Posterior cingulate gyrus (tissue), 11 donors: ENCODE data around the gene NPIPA8.
"Not testable (repeated sequence)": the region's sequence is repeated elsewhere in the genome, so short reads cannot be mapped to it uniquely, and the experiment has no call there.

Experiments used
- DNase-seq, 10 donors: peaks; one replicate each; pipeline versions ENCODE4 v3.0.0 to v3.0.0-alpha.2; 2020 to 2021; ENCODE audit warnings: mixed read lengths in 3 of 10
- intact Hi-C: fragments of 100-400 bp; cut with DNase I; formaldehyde crosslinking; loops from one replicate; pipeline ENCODE4 v1.15.1; 2023

NPIPA8 gene

DNA sequence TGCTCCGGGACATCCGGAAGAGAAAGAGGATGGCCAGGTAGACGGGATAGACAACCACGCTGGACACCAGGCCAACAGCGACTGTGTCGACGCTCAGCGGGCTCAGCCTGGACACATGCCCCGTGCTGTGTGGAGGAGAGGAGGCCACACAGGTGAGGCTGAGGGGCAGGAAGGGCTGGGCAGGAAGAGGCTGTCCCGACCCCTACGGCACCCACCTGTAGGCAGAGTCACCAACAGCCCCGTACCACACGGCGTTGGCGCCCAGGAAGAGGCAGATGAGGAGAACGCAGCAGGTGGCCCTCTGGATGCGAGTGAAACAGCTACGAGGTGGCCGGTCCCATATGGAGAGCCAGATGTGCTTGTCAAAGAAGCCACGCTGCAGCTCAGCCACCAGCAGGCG lies at the start of gene NPIPA8:
NPIPA8 (minus strand) TSS at position 101 of the 400 bp plus-strand sequence. CDS start 4,074 bp downstream, outside the sequence.
- intact Hi-C loops, DNase-seq: not testable (repeated sequence)

DNA sequence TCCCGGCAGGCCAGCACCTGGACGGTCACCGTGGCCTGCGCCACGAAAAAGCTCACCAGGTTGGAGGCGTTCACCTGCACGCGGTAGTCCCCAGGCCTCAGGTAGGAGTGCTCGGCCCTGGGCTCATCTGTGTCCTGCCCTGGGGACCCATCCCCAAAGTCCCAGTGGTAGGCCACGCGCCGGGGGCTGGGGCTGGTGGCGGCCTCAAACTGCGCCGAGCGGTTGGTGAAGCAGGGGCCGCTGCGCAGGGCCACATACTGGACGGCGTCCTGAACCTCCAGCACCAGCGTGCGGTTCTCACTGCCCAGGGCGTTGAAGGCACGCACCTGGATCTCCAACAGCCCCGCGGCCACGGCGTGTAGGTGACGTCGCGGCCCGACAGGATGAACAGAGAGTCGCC lies 48.7 kb upstream of the NPIPA8 start:
- intact Hi-C loops = not testable (repeated sequence)
- peak in 3 of 10 donors; percentile 38 to 69 (median 58) for DNase-seq

DNA sequence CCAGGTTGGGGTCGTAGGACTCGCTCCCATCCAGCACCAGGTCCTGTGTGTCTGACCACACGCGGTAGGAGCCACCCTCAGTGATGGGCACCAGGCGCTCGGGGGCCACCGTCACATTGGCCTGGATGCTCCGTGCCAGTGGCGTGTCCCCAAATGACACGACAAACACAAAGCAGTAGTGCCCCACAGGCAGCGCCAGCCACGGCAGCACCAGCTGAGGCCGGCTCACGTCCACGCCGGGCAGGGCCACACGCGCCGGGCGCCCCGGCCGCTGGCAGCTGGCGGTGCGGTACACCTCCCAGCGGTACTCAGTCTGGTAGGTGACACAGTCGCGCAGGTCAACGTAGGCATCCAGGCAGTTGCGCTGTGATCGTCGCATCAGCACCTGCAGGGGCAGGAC lies 48.3 kb upstream of the NPIPA8 start:
- DNase-seq = peak in 2 of 10 donors; percentile 39 to 77

DNA sequence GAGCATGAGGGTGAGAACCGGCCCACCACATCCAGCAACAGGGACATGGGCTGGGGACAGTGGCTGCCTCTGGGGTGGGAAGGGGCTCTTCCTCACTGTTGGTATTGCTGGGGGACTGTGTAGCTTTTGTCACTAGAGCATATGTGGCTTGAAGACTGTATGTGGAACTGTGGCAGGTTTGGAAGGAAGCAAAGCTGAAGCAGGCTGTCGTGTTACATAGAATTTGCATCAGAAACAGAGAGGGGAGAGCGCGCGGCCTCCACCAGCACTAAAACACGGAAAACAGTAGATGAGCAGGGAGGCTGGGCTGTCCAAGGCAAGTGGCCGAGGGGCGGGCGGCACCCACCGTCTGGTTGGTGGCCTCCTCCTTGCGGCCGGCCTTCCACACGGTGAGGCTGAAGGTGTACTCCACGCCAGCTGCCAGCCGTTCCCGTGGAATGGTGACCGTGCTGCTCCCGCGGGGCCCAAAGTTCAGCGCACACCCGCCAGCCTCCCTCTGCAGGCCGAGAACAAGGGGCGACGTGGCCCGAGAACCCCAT lies 47.6 kb upstream of the NPIPA8 start:
- intact Hi-C loops = not testable (repeated sequence)
- peak in 1 of 10 donors; percentile 5 for DNase-seq

More for the DNA sequence above, 48.3 kb upstream of the NPIPA8 start:
- intact Hi-C loops = not testable (repeated sequence)

DNA sequence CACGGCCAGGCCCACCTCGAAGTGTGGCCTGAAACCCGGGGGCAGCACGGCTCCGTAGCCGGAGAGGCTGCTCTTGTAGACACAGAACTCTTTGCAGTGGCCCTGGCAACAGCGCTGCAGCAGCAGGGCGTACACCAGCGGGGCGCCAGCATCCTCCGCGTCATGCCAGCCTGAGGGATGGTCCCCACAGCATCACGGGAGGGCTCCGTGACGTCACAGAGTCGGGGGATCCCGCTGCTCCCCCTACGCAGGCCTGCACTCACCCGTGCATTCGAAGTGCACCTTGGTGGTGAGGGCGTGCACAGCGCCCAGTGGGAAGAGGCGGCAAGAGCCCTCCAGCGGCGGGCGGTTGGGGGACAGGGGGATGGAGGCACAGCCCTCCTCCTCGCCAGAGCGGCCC lies 46.2 kb upstream of the NPIPA8 start:
- DNase-seq = peak in 4 of 10 donors; percentile 8 to 61 (median 50)
- intact Hi-C loops = not testable (repeated sequence)

DNA sequence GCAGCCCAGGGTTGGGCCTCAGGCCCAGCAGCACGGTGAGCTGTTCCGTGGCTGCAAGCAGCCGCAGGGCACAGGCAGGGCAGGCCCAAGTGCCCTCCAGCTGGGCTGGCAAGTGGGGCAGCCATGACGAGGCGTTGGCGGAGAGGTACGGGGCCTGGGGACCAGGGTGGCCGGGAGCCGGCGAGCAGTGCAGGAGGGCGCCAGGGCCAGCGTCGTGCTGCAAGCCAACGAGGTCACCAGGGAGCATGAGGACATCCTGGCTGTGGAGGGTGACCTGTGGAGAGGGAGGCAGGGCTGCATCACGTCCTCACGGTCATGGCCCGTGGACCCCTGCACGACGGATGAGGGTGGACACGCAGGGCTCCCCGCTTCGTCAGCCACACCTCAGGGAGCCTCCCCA lies 11.2 kb upstream of the NPIPA8 start:
- intact Hi-C loops = not testable (repeated sequence)
- peak in 3 of 10 donors; percentile 57 to 77 (median 65) for DNase-seq

DNA sequence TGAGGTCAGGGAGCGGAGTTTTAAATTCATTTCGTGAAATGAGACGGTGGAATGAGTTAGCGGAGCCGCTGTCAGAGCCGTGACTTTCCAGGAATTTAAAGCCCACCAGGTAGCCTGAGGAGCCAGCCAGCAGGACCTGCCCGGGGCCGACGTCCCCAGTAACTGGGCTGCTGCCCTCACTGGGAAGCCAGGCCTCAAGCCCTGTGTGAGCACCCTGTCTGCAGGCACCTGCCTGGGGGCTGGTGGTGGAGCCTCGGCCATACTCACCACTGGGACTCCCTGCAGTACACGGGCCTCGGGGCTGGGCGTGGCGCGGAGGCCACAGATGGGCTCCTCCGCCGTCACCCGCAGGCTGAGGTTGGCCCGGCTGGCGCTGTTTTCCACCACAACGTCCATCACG lies 10.5 kb upstream of the NPIPA8 start:
- DNase-seq = peak in 3 of 10 donors; percentile 58 to 81 (median 59)
- intact Hi-C loops = not testable (repeated sequence)

DNA sequence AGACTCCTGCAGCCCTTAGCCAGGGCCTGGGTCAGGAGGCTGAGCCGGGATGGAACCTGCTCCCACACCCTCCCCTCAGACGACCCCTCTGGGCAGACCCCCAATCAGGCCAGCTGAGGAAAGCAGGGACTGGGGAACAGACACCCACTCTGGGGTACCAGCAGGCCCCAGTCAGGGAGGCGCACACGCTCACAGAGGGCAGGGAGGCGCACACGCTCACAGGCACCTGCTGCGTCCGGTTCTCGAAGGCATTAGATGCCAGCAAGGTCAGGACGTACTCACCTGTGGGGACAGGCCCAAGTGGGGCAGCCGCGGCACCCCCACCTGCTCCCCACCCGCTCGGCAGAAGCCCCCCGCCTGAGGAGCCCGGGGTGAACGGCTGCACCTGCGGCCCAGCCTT lies 8.1 kb upstream of the NPIPA8 start:
- DNase-seq, intact Hi-C loops: not testable (repeated sequence)

DNA sequence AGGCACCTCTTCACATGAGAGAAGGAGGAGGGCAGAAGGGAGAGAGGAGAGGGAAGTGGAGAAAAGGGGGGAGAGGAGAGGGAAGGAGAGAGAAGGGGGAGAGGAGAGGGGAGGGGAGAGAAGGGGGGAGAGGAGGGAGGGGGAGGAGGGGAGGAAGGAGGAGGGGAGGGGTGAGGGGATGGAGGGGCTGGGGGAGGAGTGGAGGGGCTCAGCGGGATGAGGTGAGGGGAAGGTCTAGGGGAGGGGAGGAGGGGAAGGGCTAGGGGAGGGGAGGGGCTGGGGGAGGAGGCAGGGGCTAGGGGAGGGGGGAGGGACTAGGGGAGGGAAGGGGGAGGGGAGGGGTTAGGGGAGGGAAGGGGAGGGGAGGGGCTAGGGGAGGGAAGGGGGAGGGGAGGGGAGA lies 5.5 kb upstream of the NPIPA8 start:
- DNase-seq, intact Hi-C loops: not testable (repeated sequence)

DNA sequence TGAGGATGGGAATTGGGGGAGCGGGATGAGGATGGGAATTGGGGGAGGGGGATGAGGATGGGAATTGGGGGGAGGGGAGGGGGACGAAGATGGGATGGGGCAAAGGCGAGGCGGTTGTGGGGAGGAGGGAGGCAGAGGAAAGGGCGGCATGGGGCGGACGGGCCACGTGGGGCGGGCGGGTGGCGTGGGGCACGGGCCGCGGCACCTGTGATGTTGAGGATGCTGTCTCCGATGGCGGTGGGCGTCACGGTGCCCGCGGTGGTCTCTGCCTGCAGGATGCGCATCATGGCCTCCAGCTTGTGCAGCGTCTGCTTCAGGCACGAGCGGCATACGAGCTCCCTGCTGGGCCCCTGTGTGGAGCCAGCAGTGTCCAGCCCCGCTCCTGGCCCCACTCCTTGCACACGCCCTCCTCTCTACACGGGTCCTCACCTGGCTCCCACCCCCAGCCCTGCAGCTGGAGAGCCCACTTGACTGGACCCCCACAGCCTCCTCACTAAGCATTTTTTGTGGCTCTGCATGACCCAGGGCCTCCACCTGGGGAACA lies 5.0 kb upstream of the NPIPA8 start:
- intact Hi-C loops = not testable (repeated sequence)
- DNase-seq = peak in 1 of 10 donors; percentile 0

DNA sequence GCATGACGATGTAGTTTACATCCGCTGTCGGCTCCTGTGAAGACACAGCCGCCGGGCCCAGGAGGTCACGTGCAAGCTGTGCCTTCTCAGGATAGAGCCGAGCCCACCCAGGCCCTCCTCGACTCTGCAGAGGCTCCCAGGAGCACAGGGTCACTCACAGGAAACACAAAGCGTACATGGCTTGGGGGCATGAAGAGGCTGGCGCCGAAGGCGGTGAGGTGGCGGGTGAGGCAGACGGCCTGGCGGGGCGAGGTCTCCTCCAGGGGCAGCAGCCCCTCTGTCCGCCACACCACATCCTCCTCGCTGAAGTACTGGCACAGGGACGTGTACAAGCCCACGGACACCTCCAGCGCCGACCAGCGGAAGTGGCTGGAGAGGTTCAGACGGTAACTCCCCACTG lies 2.7 kb upstream of the NPIPA8 start:
- DNase-seq = peak in 3 of 10 donors; percentile 9 to 43 (median 28)
- intact Hi-C loops = not testable (repeated sequence)

DNA sequence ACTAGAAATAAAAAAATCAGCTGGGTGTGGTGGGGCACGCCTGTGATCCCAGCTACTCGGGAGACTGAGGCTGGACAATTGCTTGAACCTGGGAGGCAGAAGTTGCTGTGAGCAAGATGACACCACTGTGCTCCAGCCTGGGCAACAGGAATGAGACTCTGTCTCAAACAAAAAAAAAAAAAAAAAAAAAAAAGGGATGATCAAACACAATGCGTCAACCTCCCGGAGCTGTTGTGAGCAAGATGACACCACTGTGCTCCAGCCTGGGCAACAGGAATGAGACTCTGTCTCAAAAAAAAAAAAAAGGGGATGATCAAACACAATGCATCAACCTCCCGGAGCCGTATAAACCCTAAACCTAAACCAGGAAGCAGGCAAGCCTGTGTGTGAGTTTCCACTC lies 24.7 kb downstream of the NPIPA8 start:
- intact Hi-C loops, DNase-seq: not testable (repeated sequence)

DNA sequence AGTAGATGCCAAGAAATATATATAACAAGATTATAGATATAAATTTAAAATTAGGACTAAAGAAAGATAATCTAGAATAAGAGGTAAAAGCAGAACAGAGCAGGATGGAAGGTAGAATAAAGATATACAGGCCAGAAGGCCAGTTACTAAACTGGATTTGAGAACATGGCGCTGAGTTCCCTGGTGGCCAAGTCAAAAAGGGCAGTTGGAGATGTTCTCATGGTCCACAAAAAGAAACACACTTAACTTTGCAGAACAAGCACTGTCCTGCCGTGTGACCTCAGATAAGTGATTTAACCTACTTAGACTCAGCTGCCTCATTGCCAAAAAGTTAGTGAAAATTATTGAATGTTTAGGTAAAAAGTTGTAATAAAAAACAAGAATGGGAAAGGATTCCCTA lies 27.4 kb downstream of the NPIPA8 start:
- DNase-seq, intact Hi-C loops: not testable (repeated sequence)

DNA sequence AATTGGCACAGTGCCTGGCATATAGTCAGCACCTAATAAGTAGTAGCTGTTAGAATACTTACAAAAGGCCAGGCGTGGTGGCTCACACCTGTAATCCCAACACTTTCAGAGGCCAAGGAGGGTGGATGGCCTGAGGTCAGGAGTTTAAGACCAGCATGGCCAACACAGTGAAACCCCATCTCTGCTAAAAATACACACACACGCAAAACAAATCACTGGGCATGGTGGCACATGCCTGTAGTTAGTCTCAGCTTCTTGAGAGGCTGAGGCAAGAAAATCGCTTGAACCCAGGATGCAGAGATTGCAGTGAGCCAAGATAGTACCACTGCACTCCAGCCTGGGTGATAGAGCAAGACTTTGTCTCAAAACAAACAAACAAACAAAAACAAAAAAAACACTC lies 29.3 kb downstream of the NPIPA8 start:
- intact Hi-C loops = not testable (repeated sequence)
- peak in 1 of 10 donors; percentile 0 for DNase-seq

DNA sequence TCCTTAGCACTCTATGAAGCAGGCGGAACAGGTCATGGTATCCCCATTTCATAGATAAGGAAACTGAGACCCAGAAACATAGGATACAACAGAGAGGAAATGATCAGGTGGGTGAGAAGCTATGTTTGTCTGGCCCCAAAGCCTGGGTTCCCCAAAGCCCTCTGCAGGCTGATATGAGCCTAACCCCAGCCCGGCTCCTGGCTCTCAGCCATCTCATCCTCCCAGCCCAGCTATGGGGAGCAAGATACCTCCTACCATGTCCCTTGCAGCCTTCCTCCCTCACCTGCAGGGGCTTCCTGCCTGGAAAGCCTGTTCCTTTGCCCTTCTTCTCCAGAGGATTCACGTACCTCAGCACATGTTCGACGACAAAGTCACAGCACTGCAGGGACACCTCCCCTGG lies 30.5 kb downstream of the NPIPA8 start:
- DNase-seq = peak in 2 of 10 donors; percentile 0 to 21
- intact Hi-C loops = not testable (repeated sequence)

DNA sequence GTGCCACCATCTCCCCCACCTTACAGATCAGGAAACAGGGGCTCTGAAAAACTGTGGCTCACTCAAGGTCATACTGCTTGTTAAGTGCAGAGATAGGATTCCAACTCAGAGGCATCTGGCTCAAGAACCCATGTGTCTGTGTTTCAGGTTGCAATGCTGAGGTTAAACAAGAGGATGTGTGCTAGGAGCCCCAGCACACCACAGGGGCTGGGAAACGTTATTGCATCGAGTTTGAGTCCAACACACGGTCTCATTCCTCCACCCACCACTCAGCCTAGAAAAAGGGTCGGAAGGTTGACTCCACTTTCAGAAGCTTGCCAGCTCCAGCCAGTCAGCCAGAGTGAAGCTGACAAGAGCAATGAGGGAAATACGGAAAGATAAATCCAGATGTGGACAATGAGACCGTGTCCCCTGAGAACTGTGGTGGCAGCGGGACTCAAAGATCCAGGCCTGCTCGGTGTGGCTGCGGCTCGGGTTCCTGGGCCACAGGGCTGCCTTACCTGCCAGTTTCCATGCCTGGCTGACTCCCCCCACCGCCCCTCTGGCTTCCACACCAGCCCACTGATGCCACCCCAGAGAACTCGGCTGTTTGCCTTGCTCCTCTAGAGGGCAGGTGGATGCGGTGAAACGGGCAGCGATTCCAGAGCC lies 33.4 kb downstream of the NPIPA8 start:
- DNase-seq = peak in 3 of 10 donors; percentile 13 to 72 (median 43)
- intact Hi-C loops = not testable (repeated sequence)

DNA sequence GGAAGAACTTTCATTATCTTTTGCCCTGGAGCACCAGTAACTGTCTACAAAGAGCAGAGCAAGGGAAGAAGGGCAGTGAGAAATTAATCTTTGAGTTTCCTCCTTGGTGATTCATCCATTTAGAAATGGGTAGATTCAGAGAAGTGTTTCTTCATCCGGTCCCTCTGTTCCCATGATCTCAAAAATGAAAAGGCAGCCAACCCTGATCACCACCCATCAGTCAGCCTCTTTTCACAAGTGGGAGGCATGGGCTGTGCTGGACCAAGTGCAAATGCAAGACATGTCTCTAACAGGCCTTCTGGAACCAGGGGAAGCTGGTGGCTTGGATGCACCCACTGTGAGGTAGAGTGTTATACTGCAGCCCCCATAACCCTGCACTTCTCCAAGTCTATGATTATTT lies 38.8 kb downstream of the NPIPA8 start:
- DNase-seq, intact Hi-C loops: not testable (repeated sequence)

DNA sequence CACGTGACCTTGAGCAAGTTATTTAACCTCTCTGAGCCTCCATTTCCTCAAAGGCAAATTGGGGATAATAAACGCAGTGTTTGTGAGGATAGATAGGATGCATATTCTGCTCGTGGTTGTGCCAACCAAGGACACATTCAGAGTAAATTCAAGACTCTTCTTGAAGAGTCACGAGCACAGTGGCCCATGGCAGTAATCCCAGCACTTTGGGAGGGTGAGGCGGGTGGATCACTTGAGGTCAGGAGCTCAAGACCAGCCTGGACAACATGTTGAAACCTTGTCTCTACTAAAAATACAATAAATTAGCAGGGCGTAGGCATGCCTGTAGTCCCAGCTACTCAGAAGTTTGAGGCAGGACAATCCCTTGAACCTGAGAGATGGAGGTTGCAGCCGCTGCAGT lies 39.6 kb downstream of the NPIPA8 start:
- intact Hi-C loops = not testable (repeated sequence)

DNA sequence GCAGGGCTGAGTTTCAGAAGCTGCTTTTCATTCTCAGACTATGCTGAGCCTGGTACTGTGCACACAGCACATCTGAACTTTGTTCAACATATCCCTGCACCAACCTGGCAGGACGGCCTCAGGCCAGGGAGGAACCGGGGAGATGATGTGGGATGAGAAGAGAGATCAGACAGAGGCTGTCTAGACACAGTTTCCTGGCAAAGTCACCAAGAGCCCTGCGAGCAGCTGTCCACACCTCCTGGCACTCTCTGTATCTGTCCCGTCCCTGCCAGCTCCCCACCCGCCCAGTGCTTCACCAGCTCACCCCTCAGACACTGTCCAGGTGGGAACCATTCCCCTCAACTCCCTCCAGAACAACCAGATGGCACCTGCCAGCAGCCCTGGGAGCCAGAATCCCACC lies 42.2 kb downstream of the NPIPA8 start:
- intact Hi-C loops, DNase-seq: not testable (repeated sequence)

More for the DNA sequence above, 39.6 kb downstream of the NPIPA8 start:
- not testable (repeated sequence) for DNase-seq

DNA sequence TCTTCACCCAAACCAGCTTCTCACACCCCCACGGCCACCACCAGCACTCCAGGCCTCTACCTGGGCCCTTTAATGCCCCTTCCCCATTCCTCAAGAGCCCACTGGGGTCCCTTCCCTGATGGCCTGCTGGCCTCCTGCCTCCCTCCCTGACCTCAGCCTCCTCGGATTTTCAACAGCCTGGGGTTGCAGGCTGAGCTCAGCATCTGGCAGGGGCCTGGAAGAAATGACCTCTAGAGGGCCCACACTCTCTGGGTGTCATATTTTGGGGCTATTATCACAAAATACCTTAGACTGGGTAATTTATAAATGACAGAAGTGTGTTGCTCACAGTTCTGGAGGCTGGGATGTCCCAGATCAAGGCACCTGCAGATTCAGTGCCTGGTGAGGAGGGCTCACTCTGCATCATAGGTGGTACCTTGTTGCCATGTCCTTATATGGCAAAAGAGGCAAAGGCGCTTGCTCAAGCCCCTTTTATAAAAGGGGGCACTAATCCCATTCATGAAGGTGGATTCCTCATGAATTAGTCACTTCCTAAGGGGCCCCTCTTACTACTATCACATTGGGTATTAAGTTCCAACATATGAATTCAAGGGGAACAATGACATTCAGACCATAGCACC lies 43.1 kb downstream of the NPIPA8 start:
- DNase-seq, intact Hi-C loops: not testable (repeated sequence)

DNA sequence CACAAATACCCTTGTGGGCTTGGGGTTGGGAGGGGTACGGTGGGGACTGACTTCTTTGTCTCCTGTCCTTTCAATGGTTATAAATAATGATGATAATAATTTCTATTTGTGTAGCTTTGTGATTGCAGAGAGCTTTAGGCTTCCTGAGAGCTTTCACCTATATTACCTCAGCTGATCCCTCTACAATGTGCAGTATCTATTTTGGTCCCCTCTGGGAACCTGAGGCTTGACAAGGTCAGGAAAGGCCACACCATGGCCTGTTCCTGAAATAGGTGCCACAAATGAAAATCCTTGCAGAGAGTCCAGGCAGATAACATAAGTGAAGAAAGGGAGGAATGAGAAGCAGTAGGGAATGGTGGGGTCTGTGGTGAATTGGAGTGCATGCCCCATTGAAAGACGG lies 45.6 kb downstream of the NPIPA8 start:
- DNase-seq, intact Hi-C loops: not testable (repeated sequence)
